Fibroblast of lung (primary cell): ENCODE results near the gene CNNM3. TPM values are rescaled to one million over a fixed set of nuclear protein-coding genes. Genes with fewer than 3 reads are reported as not detected.

Source experiments
- DNase-seq, 2 donors: peaks; one replicate each; pipeline versions ENCODE4 v3.0.0 to v3.0.0-alpha.2; 2010; ENCODE audit warnings: low read depth in 2 of 2
- H2AFZ ChIP-seq: 2 replicates; pipeline ENCODE4 v1.5.1; 2012; ENCODE audit warnings: low read length, control low read depth, inconsistent platforms
- H3K27ac ChIP-seq: 2 replicates; pipeline ENCODE4 v1.5.1; 2011; ENCODE audit warnings: low read length, control low read depth; ENCODE audit not compliant: insufficient read depth
- H3K27me3 ChIP-seq: 2 replicates; pipeline ENCODE4 v1.5.1; 2011; ENCODE audit warnings: mild to moderate bottlenecking, low read length; ENCODE audit not compliant: control insufficient read depth, insufficient read depth
- H3K36me3 ChIP-seq: 2 replicates; pipeline ENCODE4 v1.5.1; 2011; ENCODE audit warnings: low read length; ENCODE audit not compliant: control insufficient read depth, insufficient read depth
- H3K4me1 ChIP-seq: 2 replicates; pipeline ENCODE4 v1.5.1; 2011; ENCODE audit warnings: low read length; ENCODE audit not compliant: control insufficient read depth, insufficient read depth; ENCODE audit errors: extremely low read depth
- H3K4me2 ChIP-seq: 2 replicates; pipeline ENCODE4 v1.5.1; 2011; ENCODE audit warnings: low read length, control low read depth; ENCODE audit not compliant: insufficient read depth; ENCODE audit errors: extremely low read depth
- H3K4me3 ChIP-seq, 4 experiments: fragments of 200-600 bp in 1 of 4; sonication (generic) in 1 of 4; replicated peaks in 1 of 4; 2 replicates each; pipeline ENCODE4 v1.5.1; 2011 to 2016; ENCODE audit warnings: low read length in 4 of 4, low read depth in 3 of 4, mild to moderate bottlenecking in 3 of 4, control low read depth in 2 of 4, inconsistent platforms in 1 of 4, mixed read lengths in 1 of 4; ENCODE audit not compliant: insufficient read depth in 1 of 4; ENCODE audit errors: control extremely low read depth in 1 of 4
- H3K79me2 ChIP-seq: 2 replicates; pipeline ENCODE4 v1.5.1; 2012; ENCODE audit warnings: mild to moderate bottlenecking, low read length, inconsistent platforms; ENCODE audit not compliant: control insufficient read depth, insufficient read depth
- H3K9ac ChIP-seq: 2 replicates; pipeline ENCODE4 v1.5.1; 2011; ENCODE audit warnings: mild to moderate bottlenecking, low read length, control low read depth; ENCODE audit not compliant: insufficient read depth
- H3K9me3 ChIP-seq: 2 replicates; pipeline ENCODE4 v1.5.1; 2012; ENCODE audit warnings: low read depth, low read length; ENCODE audit not compliant: control insufficient read depth, insufficient read depth
- H4K20me1 ChIP-seq: 2 replicates; pipeline ENCODE4 v1.5.1; 2011; ENCODE audit warnings: low read length; ENCODE audit not compliant: control insufficient read depth, insufficient read depth; ENCODE audit errors: extremely low read depth
- CTCF ChIP-seq, 2 donors: IDR thresholded peaks in 1 of 2; conservative IDR thresholded peaks in 1 of 2; 1 replicate in 1 of 2; 2 replicates in 1 of 2; pipeline ENCODE4 v1.5.1; 2011 to 2012; ENCODE audit warnings: low read length in 2 of 2, control low read depth in 1 of 2, inconsistent platforms in 1 of 2, low read depth in 1 of 2, mild to moderate bottlenecking in 1 of 2
- EZH2 ChIP-seq: IDR thresholded peaks from 2 replicates; pipeline ENCODE4 v1.5.1; 2012; ENCODE audit warnings: low read length, control low read depth, mild to moderate bottlenecking; ENCODE audit errors: missing control alignments
- polyA plus RNA-seq, 2 donors: library from polyadenylated mRNA; depleted of rRNA in 1 of 2; stranded (reverse) in 1 of 2; unstranded in 1 of 2; fragments of >200 nt; gene quantifications; 2 replicates each; pipeline ENCODE4 v1.2.1, GENCODE V29; 2011 to 2012; ENCODE audit warnings: missing spikeins in 1 of 2
- total RNA-seq: library from RNA; depleted of rRNA; stranded (reverse); fragments of >200 nt; gene quantifications from 2 replicates; pipeline ENCODE4 v1.2.1, GENCODE V29; 2014

CNNM3 gene
- total and polyA plus RNA-seq, 2 donors (not counting 1 experiment from before 2014, with no cell fraction given) = 4.3 to 9.9 TPM

GRCh38 chr2:96876269-96877041 is 60.4 kb downstream of the CNNM3 start:
- Histone ChIP-seq H3K27ac (no peak overlapping the region), H3K27me3 (peaks cover 2% of the 10 kb centered on the region), H3K4me1 (no peaks in the 10 kb centered on the region), H3K9ac (no peak overlapping the region), H2AFZ (no peak overlapping the region), H3K79me2 (no peaks in the 10 kb centered on the region), H3K4me3 (no peak overlapping the region), H3K36me3 (no peaks in the 10 kb centered on the region), H3K9me3 (no peaks in the 10 kb centered on the region), H3K4me2 (no peak overlapping the region), H4K20me1 (no peaks in the 10 kb centered on the region)
- peak; percentile 45 to 47 for DNase-seq
- TF ChIP-seq EZH2 (no peak), CTCF (conservative IDR thresholded peaks at IDR 0.05 in 1 of 2, IDR thresholded peaks at IDR 0.05 in 1 of 2; ENCODE audit: low read depth in 1 of 2, low read length in 2 of 2) (no peak)

DNA sequence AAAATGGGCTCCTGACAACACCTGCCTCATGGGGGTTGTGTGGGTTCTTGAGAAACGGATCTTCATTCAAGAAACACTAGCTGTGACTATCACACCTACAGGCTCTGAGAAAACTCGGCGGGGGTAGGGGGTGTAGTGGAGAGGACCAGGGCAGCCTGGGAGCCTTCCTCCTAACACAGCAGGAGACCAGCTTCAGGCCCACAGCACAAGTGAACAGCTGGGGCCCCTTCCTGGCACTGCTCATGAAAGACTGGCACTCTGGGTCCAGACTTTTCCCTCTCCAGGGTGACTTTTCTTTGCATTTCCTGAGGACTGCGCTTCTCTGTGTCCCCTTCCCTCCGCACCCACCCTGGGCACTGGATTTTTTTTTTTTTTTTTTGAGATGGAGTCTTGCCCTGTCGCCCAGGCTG is 61.0 kb downstream of the CNNM3 start:
- H3K4me1 ChIP-seq = no peaks in the 10 kb centered on the region
- no peaks in the 10 kb centered on the region for H3K36me3 ChIP-seq
- H3K27ac ChIP-seq = no peak overlapping the region
- H2AFZ ChIP-seq = no peak overlapping the region
- H3K4me3 ChIP-seq = no peak overlapping the region
- no peaks in the 10 kb centered on the region for H4K20me1 ChIP-seq
- no peak overlapping the region for H3K4me2 ChIP-seq
- no peak overlapping the region for H3K9ac ChIP-seq
- no peak for DNase-seq
- H3K9me3 ChIP-seq = no peaks in the 10 kb centered on the region
- no peak for TF ChIP-seq CTCF (conservative IDR thresholded peaks at IDR 0.05 in 1 of 2, IDR thresholded peaks at IDR 0.05 in 1 of 2; ENCODE audit: low read depth in 1 of 2, low read length in 2 of 2)
- no peak for TF ChIP-seq EZH2
- no peaks in the 10 kb centered on the region for H3K79me2 ChIP-seq
- peaks cover 2% of the 10 kb centered on the region for H3K27me3 ChIP-seq

- no peak overlapping the region for H3K4me2 ChIP-seq
- H3K36me3 ChIP-seq = no peaks in the 10 kb centered on the region
- H3K27ac ChIP-seq = no peak overlapping the region
- H3K9ac ChIP-seq = no peak overlapping the region
- H2AFZ ChIP-seq = no peak overlapping the region
- no peaks in the 10 kb centered on the region for H3K4me1 ChIP-seq
- H3K4me3 ChIP-seq = no peak overlapping the region
- TF ChIP-seq EZH2 (no peak), CTCF (conservative IDR thresholded peaks at IDR 0.05 in 1 of 2, IDR thresholded peaks at IDR 0.05 in 1 of 2; ENCODE audit: low read depth in 1 of 2, low read length in 2 of 2) (no peak)
- peaks cover 5% of the 10 kb centered on the region for H3K27me3 ChIP-seq
- no peaks in the 10 kb centered on the region for H3K79me2 ChIP-seq
- no peaks in the 10 kb centered on the region for H3K9me3 ChIP-seq
- H4K20me1 ChIP-seq = no peaks in the 10 kb centered on the region
- no peak for DNase-seq
These were observed 61.6 kb downstream of the CNNM3 start for GRCh38 chr2:96877631-96878092.
